OCI-LY7 (cell line): ENCODE results near the gene IGSF21.

Experiments
- EZH2phosphoT487 ChIP-seq: fragments of 200-600 bp; sonication (generic); IDR thresholded peaks from 2 replicates; pipeline ENCODE4 v1.6.1; 2018; ENCODE audit warnings: low read depth, borderline replicate concordance, mild to moderate bottlenecking, mixed run types, antibody characterized with exemption, low read length, moderate library complexity, mixed read lengths
- TF ChIP-seq, protein P1 (sequence below): fragments of 200-600 bp; sonication (generic); conservative IDR thresholded peaks from 2 replicates; pipeline ENCODE4 v1.5.1; 2014; ENCODE audit warnings: mild to moderate bottlenecking, antibody characterized with exemption, low read length, moderate library complexity, mixed read lengths

DNA sequence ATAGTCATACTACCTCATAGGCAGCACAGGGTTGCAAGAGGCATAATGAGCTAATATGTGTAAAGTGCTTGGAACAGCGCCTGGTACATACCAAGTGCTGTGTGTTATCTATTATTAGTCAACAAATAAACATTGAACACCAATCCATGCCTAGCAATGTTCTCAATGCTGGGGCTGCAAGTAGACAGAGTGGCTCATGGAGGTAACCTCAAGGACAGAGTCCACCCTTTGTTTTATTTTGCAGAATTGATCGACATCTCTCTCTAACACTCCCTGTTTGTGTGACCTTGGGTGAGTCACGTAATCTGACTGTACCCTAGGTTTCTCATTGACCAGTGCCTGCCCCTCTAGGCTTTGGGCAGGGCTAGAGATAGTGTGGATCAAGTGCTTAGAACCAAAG lies 209.2 kb downstream of the IGSF21 start:
- TF ChIP-seq, protein P1, sequence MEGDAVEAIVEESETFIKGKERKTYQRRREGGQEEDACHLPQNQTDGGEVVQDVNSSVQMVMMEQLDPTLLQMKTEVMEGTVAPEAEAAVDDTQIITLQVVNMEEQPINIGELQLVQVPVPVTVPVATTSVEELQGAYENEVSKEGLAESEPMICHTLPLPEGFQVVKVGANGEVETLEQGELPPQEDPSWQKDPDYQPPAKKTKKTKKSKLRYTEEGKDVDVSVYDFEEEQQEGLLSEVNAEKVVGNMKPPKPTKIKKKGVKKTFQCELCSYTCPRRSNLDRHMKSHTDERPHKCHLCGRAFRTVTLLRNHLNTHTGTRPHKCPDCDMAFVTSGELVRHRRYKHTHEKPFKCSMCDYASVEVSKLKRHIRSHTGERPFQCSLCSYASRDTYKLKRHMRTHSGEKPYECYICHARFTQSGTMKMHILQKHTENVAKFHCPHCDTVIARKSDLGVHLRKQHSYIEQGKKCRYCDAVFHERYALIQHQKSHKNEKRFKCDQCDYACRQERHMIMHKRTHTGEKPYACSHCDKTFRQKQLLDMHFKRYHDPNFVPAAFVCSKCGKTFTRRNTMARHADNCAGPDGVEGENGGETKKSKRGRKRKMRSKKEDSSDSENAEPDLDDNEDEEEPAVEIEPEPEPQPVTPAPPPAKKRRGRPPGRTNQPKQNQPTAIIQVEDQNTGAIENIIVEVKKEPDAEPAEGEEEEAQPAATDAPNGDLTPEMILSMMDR: no peak
- TF ChIP-seq EZH2phosphoT487: no peak
